ENCODE measurements around the gene TMPRSS13. TPM values are rescaled to one million over a fixed set of nuclear protein-coding genes. Genes with fewer than 3 reads are reported as not detected.

TMPRSS13 gene
- total RNA-seq, 1 donor from 2014 or later = 0.53 TPM

DNA sequence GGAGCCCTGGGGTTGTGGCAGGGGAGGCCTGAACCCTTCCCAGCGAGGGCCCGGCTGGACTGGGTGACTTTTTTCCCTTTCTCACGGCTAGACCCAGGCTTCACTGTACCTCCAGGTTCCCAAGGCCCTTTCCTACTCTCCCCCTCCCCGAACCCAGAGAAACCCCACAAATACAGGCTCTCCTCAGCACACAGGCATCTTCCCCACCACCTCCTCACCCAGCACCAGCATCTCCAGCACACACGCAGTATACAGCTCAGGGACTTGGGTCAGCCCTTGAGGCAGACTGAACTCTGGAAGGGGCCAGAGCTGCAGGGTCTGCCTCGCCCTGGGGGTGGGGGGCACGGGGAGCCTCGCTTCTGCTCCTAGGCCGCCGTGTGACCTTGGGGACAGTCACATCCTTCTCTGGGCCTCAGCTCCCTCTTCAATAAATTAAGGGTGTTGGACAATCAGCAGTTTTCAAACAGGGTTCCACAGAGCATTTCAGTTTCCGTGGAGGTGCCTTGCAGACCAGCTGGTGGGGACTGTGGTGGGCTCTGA, 4.5 kb downstream of the TMPRSS13 start:
- no peaks in the 10 kb centered on the region for H3K27me3 ChIP-seq (ENCODE audit: control insufficient read depth, insufficient read depth, low read length)
- no peaks in the 10 kb centered on the region for H3K36me3 ChIP-seq (ENCODE audit: control insufficient read depth, insufficient read depth, low read length)
- no peak for TF ChIP-seq CTCF (IDR thresholded peaks at IDR 0.05; ENCODE audit: insufficient read depth, low read length, severe bottlenecking)
- no peak for DNase-seq (ENCODE audit: low read depth)
- no peak for FAIRE-seq
- no peak overlapping the region for H3K4me3 ChIP-seq (ENCODE audit: low read depth, low read length)

- no peak for FAIRE-seq
- Histone ChIP-seq H3K36me3 (ENCODE audit: control insufficient read depth, insufficient read depth, low read length) (no peaks in the 10 kb centered on the region), H3K4me3 (ENCODE audit: low read depth, low read length) (no peak overlapping the region), H3K27me3 (ENCODE audit: control insufficient read depth, insufficient read depth, low read length) (no peaks in the 10 kb centered on the region)
- TF ChIP-seq CTCF (IDR thresholded peaks at IDR 0.05; ENCODE audit: insufficient read depth, low read length, severe bottlenecking) = no peak
- no peak for DNase-seq (ENCODE audit: low read depth)
Observed at GRCh38 chr11:117923773-117924172, 5.4 kb downstream of the TMPRSS13 start.

- FAIRE-seq = no peak
- no peaks in the 10 kb centered on the region for H3K27me3 ChIP-seq (ENCODE audit: control insufficient read depth, insufficient read depth, low read length)
- no peaks in the 10 kb centered on the region for H3K36me3 ChIP-seq (ENCODE audit: control insufficient read depth, insufficient read depth, low read length)
- H3K4me3 ChIP-seq (ENCODE audit: low read depth, low read length) = no peak overlapping the region
- DNase-seq (ENCODE audit: low read depth) = no peak
- no peak for TF ChIP-seq CTCF (IDR thresholded peaks at IDR 0.05; ENCODE audit: insufficient read depth, low read length, severe bottlenecking)
Observed at GRCh38 chr11:117923275-117923674, 5.9 kb downstream of the TMPRSS13 start.

DNA sequence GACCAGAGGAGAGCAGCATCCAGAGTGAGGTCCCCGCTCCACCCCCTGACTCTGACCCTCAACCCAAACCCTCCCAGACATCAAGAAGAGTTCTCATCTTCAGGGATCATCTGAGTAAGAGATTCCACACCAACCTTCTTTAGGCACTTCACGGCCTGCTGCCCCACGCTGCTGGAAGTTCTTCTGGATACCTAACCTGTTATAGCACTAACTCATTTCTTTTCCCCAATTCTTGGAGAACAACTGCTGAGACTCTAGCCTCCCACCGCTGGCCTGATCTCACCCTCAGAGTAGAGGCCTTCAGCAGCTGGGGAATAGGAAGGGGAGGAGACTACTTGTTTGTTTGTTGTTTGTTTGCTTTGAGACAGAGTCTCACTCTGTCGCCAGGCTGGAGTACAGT, 7.3 kb downstream of the TMPRSS13 start:
- Histone ChIP-seq H3K36me3 (ENCODE audit: control insufficient read depth, insufficient read depth, low read length) (no peaks in the 10 kb centered on the region), H3K4me3 (ENCODE audit: low read depth, low read length) (no peak overlapping the region), H3K27me3 (ENCODE audit: control insufficient read depth, insufficient read depth, low read length) (no peaks in the 10 kb centered on the region)
- no peak for TF ChIP-seq CTCF (IDR thresholded peaks at IDR 0.05; ENCODE audit: insufficient read depth, low read length, severe bottlenecking)
- DNase-seq (ENCODE audit: low read depth) = no peak
- FAIRE-seq = no peak

- Histone ChIP-seq H3K4me3 (ENCODE audit: low read depth, low read length) (no peak overlapping the region), H3K27me3 (ENCODE audit: control insufficient read depth, insufficient read depth, low read length) (no peaks in the 10 kb centered on the region), H3K36me3 (ENCODE audit: control insufficient read depth, insufficient read depth, low read length) (no peaks in the 10 kb centered on the region)
- FAIRE-seq (no peak), DNase-seq (ENCODE audit: low read depth) (no peak)
- TF ChIP-seq CTCF (IDR thresholded peaks at IDR 0.05; ENCODE audit: insufficient read depth, low read length, severe bottlenecking) = no peak
Observed at GRCh38 chr11:117921456-117921855, 7.7 kb downstream of the TMPRSS13 start.

GRCh38 chr11:117919781-117920221, 9.4 kb downstream of the TMPRSS13 start:
- Histone ChIP-seq H3K27me3 (ENCODE audit: control insufficient read depth, insufficient read depth, low read length) (no peaks in the 10 kb centered on the region), H3K4me3 (ENCODE audit: low read depth, low read length) (no peak overlapping the region), H3K36me3 (ENCODE audit: control insufficient read depth, insufficient read depth, low read length) (no peaks in the 10 kb centered on the region)
- DNase-seq (ENCODE audit: low read depth) (peak; percentile 41), FAIRE-seq (no peak)
- TF ChIP-seq CTCF (IDR thresholded peaks at IDR 0.05; ENCODE audit: insufficient read depth, low read length, severe bottlenecking) = no peak
